GM18867 (cell line): ENCODE results near the gene MX2.

ENCODE experiments used
- ATAC-seq: cut with Tn5 transposase; IDR thresholded peaks from one replicate; pipeline ENCODE4 v1.9.1; 2021; ENCODE audit warnings: mild to moderate bottlenecking, moderate library complexity; ENCODE audit not compliant: unreplicated experiment

MX2 gene

GRCh38 chr21:41363370-41364270 lies 1.8 kb downstream of the MX2 start:
- ATAC-seq = no peak

- ATAC-seq = no peak
These were observed 2.5 kb downstream of the MX2 start for GRCh38 chr21:41364308-41364707.

- no peak for ATAC-seq
These were observed 3.7 kb downstream of the MX2 start for GRCh38 chr21:41365377-41366107.

GRCh38 chr21:41366522-41367151 lies 4.8 kb downstream of the MX2 start:
- no peak for ATAC-seq

GRCh38 chr21:41367301-41367944 lies 5.6 kb downstream of the MX2 start:
- ATAC-seq = peak; percentile 4

- ATAC-seq = peak; percentile 66
These were observed 6.3 kb downstream of the MX2 start for GRCh38 chr21:41367945-41368734.

- ATAC-seq = no peak
These were observed 6.9 kb downstream of the MX2 start for GRCh38 chr21:41368735-41369104.

GRCh38 chr21:41369105-41369919 lies 7.5 kb downstream of the MX2 start:
- ATAC-seq = no peak

GRCh38 chr21:41369920-41370839 lies 8.4 kb downstream of the MX2 start:
- ATAC-seq = no peak

- ATAC-seq = no peak
These were observed 9.2 kb downstream of the MX2 start for GRCh38 chr21:41370840-41371684.

- no peak for ATAC-seq
These were observed 9.8 kb downstream of the MX2 start for GRCh38 chr21:41371685-41372030.

- ATAC-seq = no peak
These were observed 11.4 kb downstream of the MX2 start for GRCh38 chr21:41373253-41373652.

- ATAC-seq = no peak
These were observed 11.9 kb downstream of the MX2 start for GRCh38 chr21:41373763-41374162.

- no peak for ATAC-seq
These were observed 12.4 kb downstream of the MX2 start for GRCh38 chr21:41374177-41374712.

- no peak for ATAC-seq
These were observed 13.2 kb downstream of the MX2 start for GRCh38 chr21:41374867-41375533.

- no peak for ATAC-seq
These were observed 14.0 kb downstream of the MX2 start for GRCh38 chr21:41375875-41376274.

GRCh38 chr21:41377715-41378114 lies 15.9 kb downstream of the MX2 start:
- ATAC-seq = no peak
